ENCODE results near the gene PIMREG.

- TF ChIP-seq CTCF (conservative IDR thresholded peaks at IDR 0.05; ENCODE audit: low read length) = no peak
- TF ChIP-seq EZH2phosphoT487 (IDR thresholded peaks at IDR 0.05; ENCODE audit: borderline replicate concordance) = no peak
These were observed 2.4 kb downstream of the PIMREG start for GRCh38 chr17:6446516-6447100.

All from Loucy (cell line).